Choroid plexus epithelial cell (primary cell): ENCODE measurements around the gene EXOG.

Experiments used
- DNase-seq: peaks from one replicate; pipeline ENCODE4 v3.0.0-alpha.2; 2010; ENCODE audit warnings: low read depth
- H3K4me3 ChIP-seq: 2 replicates; pipeline ENCODE4 v1.5.1; 2011; ENCODE audit warnings: low read depth, mild to moderate bottlenecking, control low read depth, low read length, moderate library complexity
- CTCF ChIP-seq: conservative IDR thresholded peaks from 2 replicates; pipeline ENCODE4 v1.5.1; 2011; ENCODE audit warnings: low read depth, mild to moderate bottlenecking, control low read depth, inconsistent platforms, low read length, moderate library complexity

Gene EXOG

DNA sequence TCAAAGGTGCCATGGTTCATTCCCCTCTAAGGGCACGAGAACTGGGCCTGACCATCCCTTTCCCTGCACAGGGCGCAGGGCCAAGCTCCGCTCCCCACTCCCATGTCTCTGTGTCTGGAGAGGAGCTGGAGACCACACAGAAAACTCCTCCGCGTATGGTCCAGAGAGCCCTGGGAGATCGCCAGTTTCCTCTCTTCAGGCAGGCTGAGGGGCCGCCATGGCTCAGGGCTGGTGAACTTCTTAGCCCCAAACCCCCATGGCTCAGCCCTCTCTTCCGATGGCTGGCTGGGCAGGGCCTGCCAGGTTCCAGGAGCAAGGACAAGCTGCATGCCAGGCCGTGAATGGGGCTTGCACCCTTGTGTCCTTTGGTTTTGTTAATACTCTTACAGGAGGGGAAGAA, 52.9 kb downstream of the EXOG start:
- DNase-seq: no peak
- H3K4me3 ChIP-seq: no peak overlapping the region
- TF ChIP-seq CTCF: no peak

GRCh38 chr3:38549486-38549885, 53.3 kb downstream of the EXOG start:
- H3K4me3 ChIP-seq: no peak overlapping the region
- no peak for DNase-seq
- TF ChIP-seq CTCF: no peak

DNA sequence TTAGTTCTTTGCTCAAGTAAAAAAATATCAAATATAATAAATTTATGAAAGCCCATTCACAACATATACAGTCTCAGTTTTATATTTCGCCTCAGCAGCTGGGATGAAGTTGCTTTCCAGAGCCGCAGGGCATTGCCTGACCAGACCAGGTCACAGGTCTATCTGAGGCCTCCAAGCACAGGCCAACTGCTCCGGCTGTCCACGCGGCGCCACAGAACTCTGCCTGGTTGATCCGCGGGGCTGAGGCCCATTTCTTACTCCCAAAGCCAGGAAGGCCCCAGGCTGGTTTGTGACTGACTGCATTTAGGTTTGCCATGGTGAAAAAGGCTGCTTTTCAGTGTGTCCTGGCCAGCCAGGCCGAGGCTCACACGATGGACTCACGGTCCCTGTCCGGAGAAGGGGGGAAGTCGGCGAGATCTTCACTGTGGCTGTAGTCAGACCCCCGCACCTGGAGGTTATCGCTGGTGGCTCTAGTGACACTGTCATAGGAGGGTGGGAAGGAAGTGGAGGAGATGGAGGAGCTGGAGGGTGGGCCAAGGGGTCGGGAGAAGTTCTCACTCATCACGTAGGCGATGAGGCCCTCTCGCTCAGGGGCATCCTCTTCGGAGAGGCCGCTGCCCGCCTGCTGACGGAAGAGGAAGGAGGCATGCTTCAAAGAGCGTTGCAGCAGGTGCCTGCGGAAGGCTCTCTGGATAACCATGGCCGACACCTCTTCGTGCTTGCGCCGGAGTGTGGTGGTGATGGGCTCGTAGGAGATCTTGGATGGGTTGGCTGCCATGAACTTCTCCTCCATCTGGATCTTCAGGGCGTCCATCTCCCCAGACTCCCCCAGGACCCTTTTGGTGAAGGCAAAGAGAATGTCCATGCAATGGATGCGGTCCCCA, 54.1 kb downstream of the EXOG start:
- H3K4me3 ChIP-seq: no peak overlapping the region
- no peak for DNase-seq
- no peak for TF ChIP-seq CTCF

- TF ChIP-seq CTCF: no peak
- DNase-seq: no peak
- H3K4me3 ChIP-seq: no peak overlapping the region
Measured at GRCh38 chr3:38551026-38551832, 55.1 kb downstream of the EXOG start.

GRCh38 chr3:38552364-38552763, 56.2 kb downstream of the EXOG start:
- DNase-seq: no peak
- no peak overlapping the region for H3K4me3 ChIP-seq
- no peak for TF ChIP-seq CTCF

DNA sequence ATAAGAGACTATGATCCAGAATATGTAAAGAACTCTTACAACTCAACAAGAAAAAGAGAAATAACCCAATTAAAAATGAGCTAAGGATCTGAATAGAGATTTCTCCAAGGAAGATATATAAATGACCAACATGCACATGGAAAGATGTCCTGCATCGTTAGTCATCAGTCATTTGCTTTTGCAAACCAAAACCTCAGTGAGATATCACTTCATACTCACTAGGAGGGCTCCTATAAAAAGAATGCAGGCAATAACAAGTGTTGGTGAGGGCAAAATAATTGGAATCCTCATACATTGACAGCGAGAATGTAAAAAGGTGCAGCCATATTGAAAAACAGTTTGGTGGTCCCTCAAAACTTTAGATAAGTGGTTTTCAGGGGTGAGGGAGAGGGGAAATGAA, 56.9 kb downstream of the EXOG start:
- DNase-seq: no peak
- H3K4me3 ChIP-seq: no peak overlapping the region
- no peak for TF ChIP-seq CTCF
